Activated CD8-positive, alpha-beta T cell treated with anti-CD3 and anti-CD28 coated beads, Interleukin-2, amount 10 ng/mL, durations not matched to agents 7 days and 5 days (primary cell): ENCODE results near the gene NFAT5. TPM values are rescaled to one million over a fixed set of nuclear protein-coding genes. Genes with fewer than 3 reads are reported as not detected.
A peak's percentile ranks its signal among the peaks of the same experiment; 100 is the strongest.
"Not testable (repeated sequence)": the region's sequence is repeated elsewhere in the genome, so short reads cannot be mapped to it uniquely, and the experiment has no call there.

Experiments used
- ATAC-seq: fragments of 150-1000 bp; cut with Tn5 transposase; one replicate; pipeline ENCODE4 v1.10.0; 2021; ENCODE audit warnings: moderate library complexity
- CTCF ChIA-PET: fragments of 350-600 bp; sonication (Branson Sonifier 250); formaldehyde crosslinking; loops from one replicate; lab custom pipeline; 2021; ENCODE audit warnings: antibody characterized with exemption; lab: Charles Lee
- POLR2A ChIA-PET: fragments of 350-600 bp; sonication (Branson Sonifier 250); formaldehyde crosslinking; loops from one replicate; lab custom pipeline; 2021; ENCODE audit warnings: antibody characterized with exemption; lab: Charles Lee
- DNase-seq: peaks from one replicate; pipeline ENCODE4 v3.0.0-alpha.2; 2020
- H3K27ac Mint-ChIP-seq: one replicate; pipeline ENCODE4 v1.8.0; 2021; ENCODE audit warnings: mild to moderate bottlenecking, mixed read lengths
- H3K27me3 Mint-ChIP-seq: one replicate; pipeline ENCODE4 v1.8.0; 2021; ENCODE audit warnings: low read depth, mixed read lengths
- H3K36me3 Mint-ChIP-seq: one replicate; pipeline ENCODE4 v1.8.0; 2021; ENCODE audit warnings: low read depth, mixed read lengths
- H3K4me1 Mint-ChIP-seq: one replicate; pipeline ENCODE4 v1.8.0; 2021; ENCODE audit warnings: low read depth, mixed read lengths
- H3K4me3 Mint-ChIP-seq: one replicate; pipeline ENCODE4 v1.8.0; 2021; ENCODE audit warnings: mild to moderate bottlenecking, mixed read lengths
- H3K9me3 Mint-ChIP-seq: one replicate; pipeline ENCODE4 v1.8.0; 2022; ENCODE audit warnings: mixed read lengths; ENCODE audit not compliant: insufficient read depth
- total RNA-seq, 2 experiments: library from RNA; stranded (reverse); gene quantifications; one replicate each; pipeline ENCODE4 v1.2.3, GENCODE V29; 2021

NFAT5 gene
- total RNA-seq, 2 experiments from 2014 or later, result 16.8 to 17.5 TPM

- no peak for DNase-seq
- ChIA-PET CTCF (interaction anchor here (0.6 to 2.2 kb wide), 4 partner anchors 18 to 99 kb away, joined by 3 to 17 read pairs (median 4); partner anchors contain the start of gene NOB1), POLR2A (interaction anchor here (2.5 to 4.9 kb wide), 2 partner anchors 26 to 34 kb away, joined by 16 to 35 read pairs; partner anchors contain the start of genes NOB1 and WWP2)
- Mint-ChIP-seq H3K9me3 (no peaks in the 10 kb centered on the region), H3K27me3 (no peaks in the 10 kb centered on the region), H3K27ac (peak overlapping the region; percentile 25), H3K4me3 (peak overlapping the region; percentile 84), H3K36me3 (no peaks in the 10 kb centered on the region), H3K4me1 (peaks cover 45% of the 10 kb centered on the region)
- ATAC-seq, result no peak
Measured at GRCh38 chr16:69727916-69728270, 162.1 kb downstream of the NFAT5 start.

DNA sequence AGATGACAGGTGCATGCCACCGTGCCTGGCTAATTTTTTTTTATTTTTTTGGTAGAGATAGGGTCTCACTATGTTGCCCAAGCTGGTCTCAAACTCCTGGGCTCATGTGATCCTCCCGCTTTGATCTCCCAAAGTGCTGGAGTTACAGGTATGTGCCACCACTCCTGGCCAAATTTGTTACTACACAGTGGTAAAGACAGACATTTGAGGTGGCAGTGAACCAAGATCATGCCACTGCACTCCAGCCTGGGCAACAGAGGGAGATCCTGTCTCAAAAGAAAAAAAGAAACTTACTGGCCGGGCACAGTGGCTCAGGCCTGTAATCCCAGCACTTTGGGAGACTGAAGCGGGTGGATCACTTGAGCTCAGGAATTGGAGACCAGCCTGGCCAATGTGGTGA, 163.3 kb downstream of the NFAT5 start:
- POLR2A ChIA-PET, result interaction anchor here (4.9 kb wide), 1 partner anchor 25 kb away, joined by 35 read pairs; the partner anchor contains the start of gene NOB1
- not testable (repeated sequence) for H3K9me3 Mint-ChIP-seq, H3K27ac Mint-ChIP-seq, ATAC-seq, H3K4me3 Mint-ChIP-seq, H3K27me3 Mint-ChIP-seq, DNase-seq, H3K36me3 Mint-ChIP-seq
- peaks cover 35% of the 10 kb centered on the region for H3K4me1 Mint-ChIP-seq
- CTCF ChIA-PET, result interaction anchor here (1.7 to 2.2 kb wide), 2 partner anchors 25 to 34 kb away, joined by 5 to 17 read pairs; partner anchors contain the start of gene NOB1

GRCh38 chr16:69731280-69731679, 165.5 kb downstream of the NFAT5 start:
- ATAC-seq, H3K27ac Mint-ChIP-seq, DNase-seq, CTCF ChIA-PET, H3K27me3 Mint-ChIP-seq, H3K4me3 Mint-ChIP-seq, H3K36me3 Mint-ChIP-seq, H3K9me3 Mint-ChIP-seq: not testable (repeated sequence)
- H3K4me1 Mint-ChIP-seq, result peaks cover 18% of the 10 kb centered on the region
- POLR2A ChIA-PET, result interaction anchor here (0.7 kb wide), 1 partner anchor 23 kb away, joined by 3 read pairs; the partner anchor contains the start of gene NOB1

DNA sequence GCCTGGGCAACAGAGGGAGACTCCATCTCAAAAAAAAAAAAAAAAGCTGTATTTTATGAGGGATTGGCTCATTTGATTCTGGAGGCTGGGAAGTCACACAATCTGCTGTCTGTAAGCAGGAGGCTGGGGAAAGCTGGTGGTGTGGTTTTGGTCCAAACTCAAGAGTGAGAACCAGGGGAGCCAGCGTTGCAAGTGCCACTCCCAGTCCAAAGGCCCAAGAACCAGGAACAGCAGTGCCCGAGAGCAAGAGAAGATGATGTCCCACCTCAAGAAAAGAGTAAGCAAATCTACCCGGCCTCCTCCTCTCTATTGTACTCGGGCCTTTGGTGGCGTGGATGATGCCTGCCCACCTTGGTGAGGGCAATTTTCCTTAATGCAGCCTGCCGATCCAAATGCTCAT, 166.3 kb downstream of the NFAT5 start:
- CTCF ChIA-PET, result interaction anchor here (1.1 kb wide), 1 partner anchor 22 kb away, joined by 4 read pairs; the partner anchor contains the start of gene NOB1
- no peaks in the 10 kb centered on the region for H3K36me3 Mint-ChIP-seq
- no peak for DNase-seq

DNA sequence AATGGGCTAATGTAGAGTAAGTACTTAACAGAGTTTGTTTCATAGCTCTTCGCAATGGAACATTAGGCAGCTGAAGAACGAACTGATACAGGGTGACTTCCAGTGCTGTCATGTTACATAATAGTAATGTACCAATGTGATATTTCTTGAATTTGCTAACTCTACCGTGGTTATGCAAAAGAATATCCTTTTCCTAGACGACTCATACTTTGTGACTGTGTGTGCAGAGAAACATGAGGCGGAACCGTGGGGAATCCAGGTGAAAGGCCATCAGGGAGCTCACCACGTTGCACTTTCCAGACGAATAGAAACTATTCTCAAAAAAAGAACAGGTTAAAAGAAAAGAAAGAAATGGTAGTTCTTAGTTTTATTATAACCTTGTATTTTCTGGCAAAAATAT, 175.8 kb downstream of the NFAT5 start:
- Mint-ChIP-seq H3K4me1 (no peaks in the 10 kb centered on the region), H3K36me3 (peaks cover 57% of the 10 kb centered on the region), H3K9me3 (no peaks in the 10 kb centered on the region), H3K27ac (no peak overlapping the region), H3K27me3 (no peaks in the 10 kb centered on the region), H3K4me3 (no peak overlapping the region)
- POLR2A ChIA-PET, result interaction anchor here (0.6 kb wide), 1 partner anchor 30 kb away, joined by 3 read pairs; no protein-coding TSS in a partner anchor
- no peak for DNase-seq
- CTCF ChIA-PET, result interaction anchor here (1.0 kb wide), 1 partner anchor 13 kb away, joined by 3 read pairs; the partner anchor contains the start of gene NOB1
- no peak for ATAC-seq

More for the DNA sequence above, 166.3 kb downstream of the NFAT5 start:
- Mint-ChIP-seq H3K4me1 (peaks cover 10% of the 10 kb centered on the region), H3K9me3 (no peaks in the 10 kb centered on the region), H3K4me3 (no peak overlapping the region), H3K27ac (no peak overlapping the region), H3K27me3 (no peaks in the 10 kb centered on the region)
- POLR2A ChIA-PET, result no interaction called here
- ATAC-seq, result no peak

DNA sequence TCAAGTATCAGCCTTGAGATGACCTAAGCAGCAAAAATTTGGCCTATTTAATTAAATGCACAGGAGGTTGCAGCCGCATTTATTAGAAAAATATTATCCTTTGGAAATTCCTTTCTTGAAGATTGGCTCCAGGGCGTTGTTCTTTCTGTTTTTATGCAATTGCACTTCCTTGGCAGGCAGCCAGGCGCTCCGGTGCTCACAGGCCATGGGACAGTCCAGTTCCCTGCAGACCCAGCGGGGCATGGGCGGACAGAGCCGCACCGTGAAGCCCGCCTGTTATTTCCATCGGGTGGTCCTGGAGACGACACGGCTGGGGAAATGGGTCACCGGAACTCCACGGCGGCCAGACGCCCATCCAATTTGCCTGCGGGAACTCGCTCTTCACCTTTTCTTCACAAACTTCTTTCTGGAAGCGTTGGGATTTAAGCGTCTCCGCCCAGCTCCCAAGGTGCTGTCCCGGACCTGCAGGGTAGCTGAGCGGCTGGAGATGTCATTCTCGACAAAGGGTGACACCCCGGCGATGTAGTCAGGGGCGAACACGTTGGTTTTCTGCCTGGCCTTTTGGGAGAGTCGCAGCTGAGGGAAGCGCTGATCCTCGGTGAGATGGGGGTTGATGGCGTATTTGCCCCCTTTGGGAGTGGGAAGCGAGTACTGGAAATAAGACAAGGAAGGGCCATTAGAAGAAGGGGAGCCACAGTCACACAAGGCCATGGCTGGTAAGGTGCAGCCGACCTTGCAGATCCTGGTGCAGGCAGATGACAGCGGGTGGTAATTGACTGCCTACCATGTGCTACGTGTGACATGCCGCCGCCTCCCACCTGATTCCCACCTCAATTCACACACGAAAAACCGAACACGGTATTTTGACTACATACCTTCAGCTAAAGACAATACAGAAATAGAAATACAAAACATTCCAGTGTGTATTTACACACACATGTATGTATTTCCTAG, 176.5 kb downstream of the NFAT5 start:
- H3K27ac Mint-ChIP-seq, result no peak overlapping the region
- ChIA-PET CTCF (no interaction called here), POLR2A (no interaction called here)
- no peaks in the 10 kb centered on the region for H3K9me3 Mint-ChIP-seq
- H3K36me3 Mint-ChIP-seq, result peaks cover 61% of the 10 kb centered on the region
- ATAC-seq (no peak), DNase-seq (no peak)
- no peak overlapping the region for H3K4me3 Mint-ChIP-seq
- H3K4me1 Mint-ChIP-seq, result peaks cover 1% of the 10 kb centered on the region
- no peaks in the 10 kb centered on the region for H3K27me3 Mint-ChIP-seq

DNA sequence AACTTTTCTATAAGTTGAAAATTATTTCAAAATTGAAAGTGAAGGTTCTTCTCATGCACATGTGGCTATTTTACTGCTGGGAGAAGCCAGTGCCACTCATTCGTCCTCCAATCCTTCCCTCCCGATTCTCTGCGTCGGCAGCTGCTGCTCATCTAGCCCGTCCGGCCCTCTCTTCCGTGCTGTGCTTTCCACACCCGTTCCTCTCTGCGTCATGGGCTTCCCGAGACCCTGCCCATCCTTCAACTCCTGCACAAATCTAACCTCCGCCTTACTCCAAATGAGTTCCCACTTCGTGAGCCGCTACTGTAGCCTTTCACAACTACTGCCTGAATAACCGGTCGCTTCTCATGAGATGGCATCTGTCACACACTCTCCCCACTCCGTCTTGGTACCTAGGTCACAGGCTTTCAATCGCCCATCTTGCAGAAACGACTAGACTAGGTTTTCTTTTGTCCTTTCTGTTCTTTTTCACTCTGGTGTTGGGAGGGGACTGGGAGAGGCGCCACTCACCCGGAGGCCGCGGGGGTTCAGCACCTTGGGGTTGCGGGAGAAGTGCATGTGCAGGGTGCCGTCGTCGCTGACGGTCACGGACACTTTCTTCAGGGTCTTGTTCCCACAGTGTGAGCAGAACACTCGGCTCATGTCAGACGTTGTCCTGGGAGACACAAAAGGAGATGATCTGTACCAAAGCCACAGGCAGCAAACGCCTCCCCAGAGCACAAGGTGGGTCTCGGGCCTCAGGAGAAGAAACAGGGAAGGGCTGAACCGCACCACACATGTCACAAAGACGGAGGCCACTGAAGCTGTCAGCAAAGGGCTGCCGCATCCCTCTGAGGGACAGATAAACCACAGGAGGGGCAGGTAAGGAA, 178.8 kb downstream of the NFAT5 start:
- Mint-ChIP-seq H3K9me3 (no peaks in the 10 kb centered on the region), H3K27ac (no peak overlapping the region), H3K4me1 (peaks cover 2% of the 10 kb centered on the region), H3K36me3 (peaks cover 81% of the 10 kb centered on the region), H3K4me3 (no peak overlapping the region), H3K27me3 (no peaks in the 10 kb centered on the region)
- ChIA-PET CTCF (interaction anchor here (2.4 kb wide), 1 partner anchor 10 kb away, joined by 13 read pairs; the partner anchor contains the start of gene NOB1), POLR2A (no interaction called here)
- DNase-seq, result no peak
- ATAC-seq, result no peak

DNA sequence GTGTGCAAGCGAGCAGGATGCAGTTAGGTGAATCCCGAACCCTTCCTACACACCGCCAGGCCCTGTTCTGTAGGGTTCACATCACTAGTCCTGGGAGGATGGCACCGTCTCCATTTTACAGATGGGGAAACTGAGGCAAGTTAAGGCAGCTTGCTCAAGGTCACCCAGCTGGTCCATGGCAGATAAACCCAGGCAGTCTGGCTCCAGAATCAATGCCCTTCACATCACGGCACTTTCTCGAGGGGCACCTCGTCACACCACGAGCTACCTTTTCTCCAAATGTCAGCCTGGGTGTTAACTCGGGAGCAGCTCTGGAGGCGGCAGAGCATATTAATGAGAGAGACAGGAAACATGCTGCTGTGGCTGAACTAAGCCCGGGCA, 179.5 kb downstream of the NFAT5 start:
- Mint-ChIP-seq H3K27ac (no peak overlapping the region), H3K4me1 (peaks cover 2% of the 10 kb centered on the region), H3K4me3 (no peak overlapping the region), H3K9me3 (no peaks in the 10 kb centered on the region), H3K36me3 (peaks cover 75% of the 10 kb centered on the region), H3K27me3 (no peaks in the 10 kb centered on the region)
- ATAC-seq (no peak), DNase-seq (no peak)
- CTCF ChIA-PET, result interaction anchor here (2.4 kb wide), 1 partner anchor 9 kb away, joined by 13 read pairs; the partner anchor contains the start of gene NOB1
- POLR2A ChIA-PET, result interaction anchor here (0.8 kb wide), 2 partner anchors 10 to 14 kb away, joined by 3 read pairs; partner anchors contain the start of gene NOB1

- POLR2A ChIA-PET, result interaction anchor here (0.8 kb wide), 2 partner anchors 9 to 13 kb away, joined by 3 read pairs; partner anchors contain the start of gene NOB1
- CTCF ChIA-PET, result interaction anchor here (2.4 kb wide), 1 partner anchor 9 kb away, joined by 13 read pairs; the partner anchor contains the start of gene NOB1
- Mint-ChIP-seq H3K4me1 (peaks cover 4% of the 10 kb centered on the region), H3K9me3 (no peaks in the 10 kb centered on the region), H3K4me3 (no peak overlapping the region), H3K27me3 (no peaks in the 10 kb centered on the region), H3K36me3 (peaks cover 78% of the 10 kb centered on the region), H3K27ac (no peak overlapping the region)
- ATAC-seq (no peak), DNase-seq (no peak)
Measured at GRCh38 chr16:69745959-69746358, 180.2 kb downstream of the NFAT5 start.

GRCh38 chr16:69747115-69747514, 181.3 kb downstream of the NFAT5 start:
- no peak for ATAC-seq
- POLR2A ChIA-PET, result interaction anchor here (0.5 kb wide), 1 partner anchor 220 kb away, joined by 3 read pairs; no protein-coding TSS in a partner anchor

More at GRCh38 chr16:69747115-69747514, 181.3 kb downstream of the NFAT5 start:
- DNase-seq, result no peak
- H3K27ac Mint-ChIP-seq, result peak overlapping the region; percentile 0
- H3K4me3 Mint-ChIP-seq, result no peak overlapping the region
- no peaks in the 10 kb centered on the region for H3K27me3 Mint-ChIP-seq
- peaks cover 6% of the 10 kb centered on the region for H3K4me1 Mint-ChIP-seq
- CTCF ChIA-PET, result no interaction called here
- peaks cover 77% of the 10 kb centered on the region for H3K36me3 Mint-ChIP-seq
- H3K9me3 Mint-ChIP-seq, result no peaks in the 10 kb centered on the region
